ENCODE results near the gene BCAM.

Gene BCAM

DNA sequence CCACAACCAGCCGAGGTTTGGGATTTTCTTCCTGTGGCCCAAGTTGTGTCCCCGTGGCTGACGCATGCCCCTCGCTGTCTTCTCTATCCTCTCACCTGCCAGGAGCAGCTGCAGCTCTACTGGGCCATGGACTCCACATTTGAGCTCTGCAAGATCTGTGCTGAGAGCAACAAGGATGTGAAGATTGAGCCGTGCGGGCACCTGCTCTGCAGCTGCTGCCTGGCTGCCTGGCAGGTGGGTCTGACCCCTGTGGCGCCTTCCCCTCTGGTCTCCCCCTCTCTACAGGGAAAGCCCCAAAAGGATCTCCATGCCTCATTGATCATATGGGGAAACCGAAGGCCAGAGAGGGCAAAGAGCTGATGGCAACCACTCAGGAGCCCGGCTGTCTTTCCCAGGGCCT, 16.6 kb upstream of the BCAM start:
- no peak for DNase-seq (ENCODE audit: low read depth)

DNA sequence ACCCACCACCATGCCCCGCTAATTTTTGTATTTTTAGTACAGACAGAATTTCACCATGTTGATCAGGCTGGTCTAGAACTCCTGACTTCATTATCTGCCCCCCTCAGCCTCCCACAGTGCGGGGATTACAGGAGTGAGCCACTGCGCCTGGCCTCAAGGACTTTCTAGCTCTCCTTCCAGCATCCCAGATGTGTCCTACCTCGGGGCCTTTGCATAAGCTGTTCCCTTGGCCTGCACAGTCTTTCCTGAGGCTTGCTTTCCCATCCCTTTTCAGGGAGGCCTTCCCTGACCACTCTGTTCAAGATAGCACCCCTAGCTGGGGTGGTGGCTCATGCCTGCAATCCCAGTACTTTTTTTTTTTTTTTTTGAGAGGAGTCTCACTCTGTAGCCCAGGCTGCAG, 14.3 kb upstream of the BCAM start:
- DNase-seq (ENCODE audit: low read depth), result no peak

DNA sequence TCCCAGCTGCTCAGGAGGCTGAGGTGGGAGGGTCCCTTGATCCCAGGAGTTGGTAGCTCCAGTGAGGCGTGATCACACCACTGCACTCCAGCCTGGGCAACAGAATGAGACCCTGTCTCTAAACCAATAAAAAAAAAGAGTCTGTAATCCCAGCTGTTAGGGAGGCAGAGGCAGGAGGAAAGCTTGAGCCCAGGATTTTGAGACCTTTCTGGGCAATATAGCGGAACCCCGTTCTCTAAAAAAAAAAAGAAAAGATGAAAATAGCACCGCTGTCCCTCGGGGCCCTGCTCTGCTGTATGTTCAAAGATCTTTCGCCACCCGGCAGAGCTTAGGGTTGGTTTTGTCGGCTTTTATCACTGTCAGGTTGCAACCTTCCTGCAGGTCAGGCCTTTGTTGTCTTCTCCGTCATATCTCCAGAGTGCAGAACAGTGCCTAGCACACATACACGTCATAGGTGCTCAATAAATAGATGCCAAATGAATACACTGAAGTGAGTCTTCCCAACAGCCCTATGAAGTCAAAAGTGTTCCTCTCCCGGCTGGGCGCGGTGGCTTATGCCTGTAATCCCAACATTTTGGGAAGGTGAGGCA, 13.4 kb upstream of the BCAM start:
- no peak for DNase-seq (ENCODE audit: low read depth)

DNA sequence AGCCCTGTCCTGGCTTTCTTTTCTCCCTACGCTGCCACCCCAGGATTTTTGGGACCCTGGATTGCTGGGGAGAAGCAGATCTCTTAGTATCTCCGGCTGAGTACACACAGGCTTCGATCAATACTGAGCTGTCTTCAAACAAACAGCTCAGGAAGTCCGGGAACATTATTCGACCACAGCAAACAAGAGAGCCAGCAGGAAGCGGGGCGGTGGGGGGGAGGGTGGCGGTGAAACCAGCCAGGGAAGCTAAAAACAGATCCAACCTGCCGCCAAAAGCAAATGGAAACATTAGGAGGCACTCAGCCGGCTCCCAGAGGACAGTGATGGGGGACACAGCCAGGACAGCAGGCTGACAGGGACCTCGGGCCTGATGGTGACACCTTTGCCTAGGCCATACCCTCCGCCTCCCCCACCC, 12.2 kb upstream of the BCAM start:
- no peak for DNase-seq (ENCODE audit: low read depth)

DNA sequence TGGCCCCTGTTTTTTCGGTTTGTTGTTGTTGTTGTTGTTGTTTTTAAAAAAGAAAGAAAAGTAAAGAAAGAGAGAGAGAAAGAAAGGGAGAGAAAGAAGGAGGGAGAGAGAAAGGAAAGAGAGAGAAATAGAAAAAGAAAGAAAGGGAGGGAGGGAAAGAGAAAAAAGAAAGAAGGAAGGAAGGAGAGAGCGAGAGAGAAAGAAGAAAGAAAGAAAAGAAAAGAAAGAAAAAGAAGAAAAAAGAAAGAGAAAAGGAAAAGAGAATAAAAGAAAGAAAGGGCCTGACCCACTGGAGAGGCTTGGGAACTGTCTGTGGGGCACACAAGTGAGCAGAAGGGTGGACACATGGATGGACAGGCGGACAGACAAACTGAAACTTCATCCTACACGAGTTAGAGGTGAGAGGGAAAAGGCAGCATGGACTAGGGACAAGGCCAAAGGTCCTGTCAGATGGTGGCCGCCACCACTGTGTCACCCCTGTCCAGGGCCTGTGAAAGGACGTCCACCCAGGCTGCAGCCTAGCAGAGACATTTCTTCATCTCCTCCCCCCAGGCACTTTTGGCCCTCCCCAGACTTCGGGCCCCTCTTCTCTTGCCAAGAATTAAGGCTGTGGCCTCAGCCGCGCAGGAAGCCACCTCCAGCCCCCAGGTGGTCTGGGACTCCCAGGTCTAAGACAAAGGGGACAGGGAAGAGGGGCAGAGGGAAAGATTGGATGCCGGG, 9.1 kb upstream of the BCAM start:
- DNase-seq (ENCODE audit: low read depth), result no peak

DNA sequence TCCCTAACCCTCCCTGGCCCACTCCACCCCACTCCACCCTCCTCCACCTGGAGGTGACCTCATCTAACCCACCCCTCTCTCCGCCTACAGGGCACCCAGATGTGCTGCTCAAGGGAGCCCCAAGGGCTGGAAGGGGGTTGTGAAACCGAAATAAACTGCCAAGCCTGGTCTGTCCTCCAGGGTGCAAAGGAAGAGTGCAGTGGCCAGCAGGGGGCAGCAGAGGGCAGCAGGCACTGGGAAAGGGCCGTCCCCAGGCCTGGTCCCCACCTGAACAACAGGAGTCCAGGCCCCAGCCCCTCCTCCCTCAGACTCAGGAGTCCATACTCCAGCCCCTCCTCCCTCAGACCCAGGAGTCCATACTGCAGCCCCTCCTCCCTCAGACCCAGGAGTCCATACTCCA, 8.4 kb upstream of the BCAM start:
- DNase-seq (ENCODE audit: low read depth), result peak; percentile 54

DNA sequence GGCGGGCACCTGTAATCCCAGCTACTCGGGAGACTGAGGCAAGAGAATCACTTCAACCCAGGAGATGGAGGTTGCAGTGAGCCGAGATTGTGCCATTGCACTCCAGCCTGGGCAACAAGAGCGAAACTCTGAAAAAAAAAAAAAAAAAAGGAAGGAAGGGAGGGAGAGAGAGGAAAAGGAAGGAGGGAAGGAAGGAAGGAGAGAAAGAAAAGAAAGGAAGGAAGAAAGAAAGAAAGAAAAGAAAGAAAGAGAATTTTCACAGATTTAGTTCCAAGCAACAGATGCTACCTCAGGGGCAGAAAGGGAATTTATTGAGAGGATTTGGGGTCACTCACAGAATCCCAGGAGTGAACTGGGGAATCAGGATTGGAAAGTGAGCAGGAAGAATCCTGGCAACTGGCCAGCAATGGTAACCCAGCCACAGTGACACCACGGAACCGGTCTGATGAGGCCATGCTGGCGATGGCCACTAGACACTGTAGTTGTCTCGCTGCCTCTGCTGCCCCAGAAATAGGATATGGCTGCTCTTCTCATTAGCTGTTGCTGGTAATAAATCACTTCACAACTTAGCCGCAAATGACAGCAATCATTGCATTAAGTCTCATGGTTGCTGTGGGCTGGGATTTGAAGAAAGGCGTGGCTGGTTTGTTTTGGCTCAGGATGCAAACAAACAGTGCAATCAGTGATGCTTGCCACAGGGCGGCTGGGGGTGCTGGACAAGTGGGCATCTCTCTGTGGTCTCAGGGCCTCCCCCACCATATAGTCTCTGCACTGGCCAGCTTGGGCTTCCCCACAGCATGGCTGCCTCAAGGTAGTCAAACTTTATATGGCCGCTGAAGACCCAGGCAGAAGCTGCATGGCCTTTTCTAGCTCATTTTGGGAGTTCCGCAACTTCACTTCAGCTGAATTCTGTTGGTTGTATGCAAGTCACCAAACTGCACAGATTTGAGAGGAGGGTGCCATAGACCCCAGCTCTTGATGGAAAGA, 5.2 kb upstream of the BCAM start:
- DNase-seq (ENCODE audit: low read depth), result no peak

DNA sequence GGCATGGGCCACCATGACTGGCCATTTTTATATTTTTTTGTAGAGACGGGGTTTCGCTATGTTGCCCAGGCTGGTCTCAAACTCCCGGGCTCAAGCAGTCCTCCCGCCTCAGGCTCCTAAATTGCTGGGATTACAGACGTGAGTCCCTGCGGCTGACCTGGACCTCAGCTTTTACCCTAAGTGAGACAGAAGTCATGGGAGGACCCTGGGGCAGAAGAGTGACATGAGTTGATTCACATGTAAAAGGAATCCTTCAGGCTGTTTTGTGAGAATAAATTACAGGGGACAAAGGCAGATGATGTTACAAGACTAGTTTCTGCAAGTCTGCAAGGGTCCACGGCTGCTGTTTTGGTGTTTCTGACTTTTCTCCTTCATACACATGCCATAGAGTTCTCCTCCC, 2.6 kb upstream of the BCAM start:
- DNase-seq (ENCODE audit: low read depth), result no peak

DNA sequence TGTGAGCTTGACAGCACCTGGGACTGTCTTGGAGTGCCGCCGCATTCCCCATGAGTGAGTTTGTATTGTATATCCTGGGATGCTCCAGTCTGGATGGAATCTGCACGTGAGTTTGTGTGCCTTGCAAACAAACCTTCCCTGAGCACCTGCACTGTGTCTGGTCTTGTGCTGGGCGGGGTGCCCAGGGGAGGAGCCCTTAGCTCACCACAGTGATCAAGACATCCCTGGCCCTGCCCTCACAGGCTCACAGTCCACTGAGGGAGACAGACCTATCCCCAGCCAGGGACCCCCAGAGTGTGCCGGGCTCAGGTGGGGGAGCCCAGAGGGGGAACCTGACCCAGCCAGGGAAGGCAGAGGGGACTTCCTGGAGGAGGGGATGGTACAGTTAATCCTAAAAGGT, 1.7 kb upstream of the BCAM start:
- DNase-seq (ENCODE audit: low read depth), result no peak

DNA sequence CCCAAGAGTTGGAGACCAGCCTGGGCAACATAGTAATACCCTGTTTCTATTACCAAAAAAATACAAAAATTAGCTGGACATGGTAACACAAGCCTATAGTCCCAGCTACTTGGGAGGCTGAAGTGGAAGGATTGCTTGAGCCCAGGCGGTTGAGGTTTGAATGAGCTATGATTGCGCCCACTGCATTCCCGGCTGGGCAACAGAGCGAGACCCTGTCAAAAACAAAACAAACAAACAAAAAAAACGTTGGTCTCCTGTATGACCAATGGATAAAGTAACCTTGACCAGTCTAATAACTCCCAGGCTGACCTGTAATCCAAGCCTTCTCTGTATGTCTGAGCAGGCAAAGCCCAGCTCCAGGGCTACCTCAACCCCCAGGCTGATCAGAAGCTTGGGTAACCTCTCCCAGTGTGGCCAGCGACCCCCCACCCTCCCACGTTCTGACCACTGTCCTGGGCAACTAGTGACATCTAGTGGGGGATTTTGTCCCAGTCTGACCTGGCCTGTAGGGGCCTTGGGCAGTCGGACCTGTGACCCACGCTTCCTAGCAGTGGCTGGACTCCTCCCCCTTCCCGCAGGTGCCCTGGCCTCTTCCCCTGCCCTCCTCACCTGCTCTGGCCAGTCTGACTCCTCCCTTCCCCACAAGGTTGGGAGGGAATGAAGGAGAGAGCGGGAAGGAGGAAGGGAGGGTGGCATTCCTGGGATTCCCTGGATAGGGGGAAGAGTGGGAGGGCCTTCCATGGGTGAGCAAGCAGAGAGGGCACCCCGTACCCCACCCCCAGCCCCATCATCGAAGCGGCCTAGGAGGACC, 1.0 kb upstream of the BCAM start:
- no peak for DNase-seq (ENCODE audit: low read depth)

DNA sequence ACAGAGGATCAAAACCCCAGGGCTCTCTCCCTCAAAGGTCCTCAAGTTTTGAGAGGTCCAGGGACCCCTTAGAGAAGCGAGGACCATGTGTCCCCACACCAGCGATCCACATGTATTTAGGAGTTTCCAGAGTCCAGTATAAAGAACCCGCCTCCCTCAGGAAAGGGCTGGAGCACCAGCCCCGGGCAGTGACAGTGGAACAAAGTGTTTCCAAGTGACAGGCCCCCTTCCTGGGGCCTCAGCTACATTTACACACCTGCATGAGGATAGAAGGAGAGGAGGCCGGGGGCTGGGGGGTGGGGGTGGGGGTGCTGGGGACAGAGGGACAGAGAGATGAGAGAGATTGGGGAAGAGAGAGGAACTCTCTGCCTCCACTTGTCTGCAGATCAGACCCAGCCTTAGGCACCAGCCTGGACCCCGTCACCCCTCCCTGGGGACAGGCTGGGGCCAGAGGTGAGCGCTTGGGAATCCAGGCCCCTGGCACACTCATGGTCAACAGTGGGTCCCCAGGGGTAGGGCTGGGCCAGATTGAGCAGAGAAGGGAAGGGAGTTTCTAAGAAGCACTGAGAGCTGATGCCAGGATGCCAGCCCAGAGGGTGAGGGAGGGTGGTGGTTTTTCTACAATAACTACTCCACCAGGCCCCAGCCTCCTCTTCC, 802 bp downstream of the BCAM start:
- no peak for DNase-seq (ENCODE audit: low read depth)

DNA sequence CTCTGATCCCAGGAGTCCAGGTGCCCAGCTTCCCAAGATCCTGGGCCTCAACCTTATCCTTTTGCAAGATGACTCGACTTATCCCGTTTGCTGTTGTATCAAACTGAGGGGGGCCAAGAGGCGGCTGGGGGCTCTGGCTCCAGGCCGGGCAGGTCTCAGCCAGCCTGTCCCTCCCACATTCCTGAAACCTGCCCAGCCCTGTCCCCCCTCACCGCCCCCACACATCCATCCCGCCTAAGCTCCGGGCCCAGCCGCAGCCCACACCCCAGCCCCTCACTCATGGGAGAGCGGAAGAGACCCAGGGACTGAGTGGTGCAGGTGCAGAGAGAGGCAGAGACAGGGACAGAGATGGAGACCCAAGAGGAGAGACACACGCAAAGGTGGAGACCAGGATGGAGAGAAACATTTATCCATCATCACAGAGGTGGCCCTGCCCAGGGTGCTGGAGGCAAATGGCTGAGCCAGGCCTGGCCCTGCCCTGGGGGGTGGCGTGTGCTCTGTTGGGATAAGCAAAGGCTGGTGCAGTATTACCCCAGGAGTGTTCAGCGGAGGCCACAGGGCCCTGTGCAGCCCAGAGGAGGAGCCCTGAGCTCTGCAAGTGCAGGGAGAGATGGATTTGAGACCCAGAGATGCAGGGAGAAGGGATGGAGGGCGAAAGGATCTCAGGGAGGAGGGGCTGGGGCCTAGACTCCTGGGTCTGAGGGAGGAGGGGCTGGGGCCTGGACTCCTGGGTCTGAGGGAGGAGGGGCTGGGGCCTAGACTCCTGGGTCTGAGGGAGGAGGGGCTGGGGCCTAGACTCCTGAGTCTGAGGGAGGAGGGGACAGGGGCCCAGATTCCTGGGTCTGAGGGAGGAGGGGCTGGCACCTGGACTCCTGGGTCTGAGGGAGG, 1.6 kb downstream of the BCAM start:
- DNase-seq (ENCODE audit: low read depth), result no peak

DNA sequence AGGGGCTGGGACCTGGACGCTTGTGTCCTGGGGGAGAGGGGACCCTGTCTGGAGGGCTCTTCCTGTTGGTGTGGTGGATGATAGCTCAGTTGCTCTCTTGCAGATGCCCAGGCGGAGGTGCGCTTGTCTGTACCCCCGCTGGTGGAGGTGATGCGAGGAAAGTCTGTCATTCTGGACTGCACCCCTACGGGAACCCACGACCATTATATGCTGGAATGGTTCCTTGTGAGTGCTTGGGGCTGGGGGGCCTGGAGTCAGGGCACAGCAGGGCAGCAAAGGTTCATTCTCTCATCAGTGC, 2.2 kb downstream of the BCAM start:
- DNase-seq (ENCODE audit: low read depth), result no peak

DNA sequence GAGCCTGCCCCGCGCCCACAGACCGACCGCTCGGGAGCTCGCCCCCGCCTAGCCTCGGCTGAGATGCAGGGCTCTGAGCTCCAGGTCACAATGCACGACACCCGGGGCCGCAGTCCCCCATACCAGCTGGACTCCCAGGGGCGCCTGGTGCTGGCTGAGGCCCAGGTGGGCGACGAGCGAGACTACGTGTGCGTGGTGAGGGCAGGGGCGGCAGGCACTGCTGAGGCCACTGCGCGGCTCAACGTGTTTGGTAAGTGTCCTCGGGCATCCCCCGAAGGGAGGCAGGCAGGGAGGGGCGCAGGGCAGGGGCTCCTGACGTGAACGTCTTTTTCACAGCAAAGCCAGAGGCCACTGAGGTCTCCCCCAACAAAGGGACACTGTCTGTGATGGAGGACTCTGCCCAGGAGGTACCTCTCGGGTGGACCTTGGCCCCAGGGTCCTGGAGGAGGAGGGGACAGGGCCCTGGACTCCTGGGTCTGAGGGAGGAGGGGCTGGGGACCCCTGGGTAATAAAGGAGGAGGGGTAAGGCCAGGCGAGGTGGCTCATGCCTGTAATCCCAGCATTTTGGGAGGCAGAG, 3.3 kb downstream of the BCAM start:
- no peak for DNase-seq (ENCODE audit: low read depth)

DNA sequence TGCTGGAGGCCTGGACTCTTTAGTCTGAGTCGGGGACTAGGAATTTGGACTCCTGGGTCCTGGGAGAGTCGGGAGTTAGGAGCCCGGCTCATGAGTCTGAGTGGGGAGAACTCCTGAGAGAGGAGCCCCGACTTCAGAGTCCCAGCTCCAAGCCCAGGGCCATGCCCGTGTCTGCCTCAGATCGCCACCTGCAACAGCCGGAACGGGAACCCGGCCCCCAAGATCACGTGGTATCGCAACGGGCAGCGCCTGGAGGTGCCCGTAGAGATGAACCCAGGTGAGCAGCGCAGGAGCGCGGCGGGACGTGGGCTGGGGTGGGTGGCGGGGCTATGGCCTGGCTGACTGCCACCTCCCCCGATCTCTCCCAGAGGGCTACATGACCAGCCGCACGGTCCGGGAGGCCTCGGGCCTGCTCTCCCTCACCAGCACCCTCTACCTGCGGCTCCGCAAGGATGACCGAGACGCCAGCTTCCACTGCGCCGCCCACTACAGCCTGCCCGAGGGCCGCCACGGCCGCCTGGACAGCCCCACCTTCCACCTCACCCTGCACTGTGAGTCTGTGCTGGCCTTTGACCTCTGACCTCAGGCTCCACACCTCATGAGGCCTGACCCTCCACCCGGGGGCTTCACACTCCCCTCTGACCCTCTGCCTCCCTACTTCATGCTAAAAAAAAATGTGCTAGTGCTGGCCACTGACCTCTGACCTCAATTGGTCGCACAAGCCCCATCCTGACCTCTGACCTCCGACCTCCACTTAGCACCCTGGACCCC, 4.4 kb downstream of the BCAM start:
- DNase-seq (ENCODE audit: low read depth), result no peak

DNA sequence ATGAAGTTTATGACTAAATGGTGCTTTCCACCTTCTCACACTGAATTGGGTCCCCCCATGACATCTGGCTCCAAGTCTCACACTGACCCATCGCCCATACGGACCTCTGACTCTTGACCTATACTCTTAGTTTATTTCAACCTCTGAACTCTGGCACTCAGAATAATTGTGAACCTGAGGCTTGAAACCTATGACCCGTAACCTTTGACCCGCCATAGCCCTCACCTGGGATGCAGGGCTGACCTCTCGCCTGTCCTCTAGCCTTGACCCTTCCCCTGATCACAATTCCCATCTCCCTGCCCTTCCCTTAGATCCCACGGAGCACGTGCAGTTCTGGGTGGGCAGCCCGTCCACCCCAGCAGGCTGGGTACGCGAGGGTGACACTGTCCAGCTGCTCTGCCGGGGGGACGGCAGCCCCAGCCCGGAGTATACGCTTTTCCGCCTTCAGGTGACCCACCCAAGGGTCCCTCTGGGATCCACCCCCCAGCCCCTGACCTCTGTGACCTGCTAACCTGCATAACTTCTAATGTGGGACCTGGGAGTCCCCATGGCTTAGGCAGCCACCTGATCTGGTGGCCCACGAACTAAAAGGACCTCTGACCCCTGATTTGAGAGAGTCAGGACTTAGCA, 5.1 kb downstream of the BCAM start:
- DNase-seq (ENCODE audit: low read depth), result no peak

DNA sequence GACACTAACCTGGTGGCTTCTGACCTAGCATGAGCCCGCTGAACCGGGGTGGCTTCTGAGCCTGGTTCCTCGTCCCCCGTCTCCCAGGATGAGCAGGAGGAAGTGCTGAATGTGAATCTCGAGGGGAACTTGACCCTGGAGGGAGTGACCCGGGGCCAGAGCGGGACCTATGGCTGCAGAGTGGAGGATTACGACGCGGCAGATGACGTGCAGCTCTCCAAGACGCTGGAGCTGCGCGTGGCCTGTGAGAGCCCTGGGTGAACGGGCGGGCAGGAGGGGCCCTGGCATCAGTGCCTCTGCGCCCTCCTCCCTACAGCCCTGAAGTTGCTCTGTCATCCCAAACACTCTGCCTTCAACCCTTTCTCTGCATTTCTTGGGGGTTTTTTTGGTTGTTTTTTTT, 5.6 kb downstream of the BCAM start:
- DNase-seq (ENCODE audit: low read depth), result no peak

DNA sequence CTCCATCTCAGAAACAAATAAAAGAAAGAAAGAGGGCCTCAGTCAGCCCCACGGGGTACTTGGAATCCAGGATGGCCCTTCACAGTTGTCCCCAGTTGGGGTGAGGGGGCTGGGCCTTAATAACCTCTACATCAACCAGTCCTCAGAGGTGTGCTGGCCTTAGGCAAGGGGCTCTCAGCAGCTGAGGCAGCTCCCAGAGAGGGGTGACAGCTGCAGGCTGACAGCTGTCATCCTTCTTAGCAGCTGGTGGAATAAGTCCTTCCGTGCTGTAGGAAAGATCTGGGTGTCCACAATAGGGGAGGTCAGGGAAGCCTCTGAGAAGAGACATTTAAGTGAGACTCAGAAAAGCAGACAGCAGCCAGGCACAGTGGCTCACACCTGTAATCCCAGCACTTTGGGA, 7.4 kb downstream of the BCAM start:
- DNase-seq (ENCODE audit: low read depth), result no peak
